Esophagus muscularis mucosa (tissue), 4 donors: Measurements from ENCODE around the gene GAS7. TPM values are rescaled to one million over a fixed set of nuclear protein-coding genes. Genes with fewer than 3 reads are reported as not detected.

ENCODE experiments used
- DNase-seq: peaks from one replicate; pipeline ENCODE4 v3.0.0-alpha.2; 2017; ENCODE audit errors: extremely low spot score
- H3K27ac ChIP-seq, 4 donors: fragments of 200-600 bp; sonication (generic); replicated peaks in 1 of 4; 1 replicate in 3 of 4; 2 replicates in 1 of 4; pipeline ENCODE4 v1.5.1; 2016 to 2019; ENCODE audit warnings: mild to moderate bottlenecking in 1 of 4
- H3K27me3 ChIP-seq, 4 donors: fragments of 200-600 bp; sonication (generic); one replicate each; pipeline versions ENCODE4 v1.5.1 to v1.6.0; 2016 to 2019
- H3K36me3 ChIP-seq, 4 donors: fragments of 200-600 bp; sonication (generic); one replicate each; pipeline ENCODE4 v1.5.1; 2016 to 2019
- H3K4me1 ChIP-seq, 4 donors: fragments of 200-600 bp; sonication (generic); one replicate each; pipeline ENCODE4 v1.5.1; 2016 to 2019
- H3K4me3 ChIP-seq, 4 donors: fragments of 200-600 bp; sonication (generic); 1 replicate in 2 of 4; 2 replicates in 2 of 4; pipeline ENCODE4 v1.5.1; 2016 to 2019; ENCODE audit warnings: mild to moderate bottlenecking in 4 of 4, moderate library complexity in 1 of 4
- H3K9me3 ChIP-seq, 4 donors: fragments of 200-600 bp; sonication (generic); 1 replicate in 3 of 4; 2 replicates in 1 of 4; pipeline ENCODE4 v1.5.1; 2016 to 2019
- EP300 ChIP-seq: sonication (generic); formaldehyde crosslinking; IDR thresholded peaks from one replicate; pipeline ENCODE4 v1.6.1; 2017; ENCODE audit warnings: antibody characterized with exemption
- POLR2A ChIP-seq: fragments of 450-650 bp; IDR thresholded peaks from one replicate; pipeline ENCODE4 v1.6.1; 2017; ENCODE audit warnings: antibody characterized with exemption, moderate library complexity, mild to moderate bottlenecking, low read depth
- POLR2AphosphoS5 ChIP-seq, 2 donors: sonication (generic); formaldehyde crosslinking; IDR thresholded peaks; one replicate each; pipeline ENCODE4 v1.6.1; 2017; ENCODE audit warnings: antibody characterized with exemption in 2 of 2
- WGBS: methylation state at CpG from one replicate; pipeline ENCODE4 v1.1.5; 2018; 5-methylcytosine and 5-hydroxymethylcytosine counted together
- intact Hi-C: fragments of 100-400 bp; cut with DNase I; formaldehyde crosslinking; loops from one replicate; pipeline ENCODE4 v1.15.1; 2023
- total RNA-seq, 4 donors: library from RNA; depleted of rRNA; stranded (reverse); fragments of >200 nt; gene quantifications; one replicate each; pipeline versions ENCODE4 v1.1.0 to v1.2.1, GENCODE V29; 2016
- TF ChIP-seq, protein P1 (sequence below), 3 experiments: fragments of 200-600 bp in 2 of 3; fragments of 450-650 bp in 1 of 3; sonication (generic) in 2 of 3; IDR thresholded peaks; one replicate each; pipeline ENCODE4 v1.5.1; 2017 to 2019; ENCODE audit warnings: antibody characterized with exemption in 3 of 3, mild to moderate bottlenecking in 2 of 3, moderate library complexity in 1 of 3

GAS7 gene
- total RNA-seq, 4 donors from 2014 or later = 77.3 to 124 (median 86.7) TPM

DNA sequence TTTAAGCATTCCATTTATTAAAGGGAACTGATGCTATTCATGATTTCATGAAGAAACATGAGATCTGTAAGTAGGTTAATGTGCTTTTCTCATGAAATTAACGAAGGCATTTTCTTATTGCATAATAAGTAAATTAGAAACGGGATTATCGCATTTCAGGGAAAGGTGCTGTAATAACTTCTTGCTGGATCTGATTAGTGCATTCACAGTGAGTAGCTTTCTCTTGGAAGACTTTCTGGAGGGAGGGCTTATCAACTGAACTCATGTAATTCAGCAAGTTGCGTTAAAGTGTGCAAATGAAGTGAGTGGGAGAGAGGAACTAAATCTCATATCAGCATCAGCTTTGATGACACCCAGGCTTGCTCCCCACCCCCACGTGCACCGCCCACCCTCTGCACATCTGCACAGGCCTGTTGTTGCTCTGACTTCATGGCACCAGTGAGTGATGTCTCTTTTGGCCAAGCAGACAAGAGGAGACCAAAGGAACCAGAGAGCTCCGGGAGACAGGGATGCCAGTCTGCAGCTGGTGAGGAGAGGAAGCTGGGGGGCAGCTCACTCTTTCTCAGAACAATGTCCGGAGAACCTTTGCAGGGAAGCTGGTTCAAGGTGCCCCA lies 26.3 kb upstream of the GAS7 start:
- no peaks in the 10 kb centered on the region for H3K36me3 ChIP-seq

DNA sequence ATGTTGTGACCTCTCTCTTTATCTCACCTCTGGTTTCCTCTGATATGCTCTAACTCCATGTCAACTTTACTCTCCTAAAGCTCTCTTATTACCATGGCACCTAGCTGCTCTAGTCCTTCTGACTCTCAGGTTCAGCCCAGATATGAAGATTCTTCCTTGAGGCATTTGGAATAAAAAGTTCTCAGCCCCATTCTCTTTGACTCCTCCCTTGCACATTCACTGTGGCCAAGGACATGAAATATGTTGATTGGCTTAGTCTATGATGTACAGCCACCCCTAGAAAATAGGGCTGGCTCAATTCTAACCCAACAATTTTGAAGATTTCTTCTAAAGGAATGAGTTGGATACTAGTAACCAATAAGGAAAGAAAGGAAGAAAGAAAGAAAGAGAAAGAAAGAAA lies 20.8 kb upstream of the GAS7 start:
- intact Hi-C loops = no loop called here
- no peak for TF ChIP-seq POLR2AphosphoS5 (IDR thresholded peaks at IDR 0.05)
- no peak for TF ChIP-seq EP300
- TF ChIP-seq POLR2A = no peak
- TF ChIP-seq, protein P1, sequence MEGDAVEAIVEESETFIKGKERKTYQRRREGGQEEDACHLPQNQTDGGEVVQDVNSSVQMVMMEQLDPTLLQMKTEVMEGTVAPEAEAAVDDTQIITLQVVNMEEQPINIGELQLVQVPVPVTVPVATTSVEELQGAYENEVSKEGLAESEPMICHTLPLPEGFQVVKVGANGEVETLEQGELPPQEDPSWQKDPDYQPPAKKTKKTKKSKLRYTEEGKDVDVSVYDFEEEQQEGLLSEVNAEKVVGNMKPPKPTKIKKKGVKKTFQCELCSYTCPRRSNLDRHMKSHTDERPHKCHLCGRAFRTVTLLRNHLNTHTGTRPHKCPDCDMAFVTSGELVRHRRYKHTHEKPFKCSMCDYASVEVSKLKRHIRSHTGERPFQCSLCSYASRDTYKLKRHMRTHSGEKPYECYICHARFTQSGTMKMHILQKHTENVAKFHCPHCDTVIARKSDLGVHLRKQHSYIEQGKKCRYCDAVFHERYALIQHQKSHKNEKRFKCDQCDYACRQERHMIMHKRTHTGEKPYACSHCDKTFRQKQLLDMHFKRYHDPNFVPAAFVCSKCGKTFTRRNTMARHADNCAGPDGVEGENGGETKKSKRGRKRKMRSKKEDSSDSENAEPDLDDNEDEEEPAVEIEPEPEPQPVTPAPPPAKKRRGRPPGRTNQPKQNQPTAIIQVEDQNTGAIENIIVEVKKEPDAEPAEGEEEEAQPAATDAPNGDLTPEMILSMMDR (IDR thresholded peaks at IDR 0.05) = no peak
- Histone ChIP-seq H3K27ac (no peak overlapping the region), H3K9me3 (peaks cover 0 to 11% (median 4%) of the 10 kb centered on the region in 4 donors), H3K4me1 (no peaks in the 10 kb centered on the region), H3K4me3 (no peak overlapping the region), H3K27me3 (no peaks in the 10 kb centered on the region), H3K36me3 (no peaks in the 10 kb centered on the region)
- no peak for DNase-seq

More for the DNA sequence above, 26.3 kb upstream of the GAS7 start:
- WGBS = 73% methylated on average over 8 of the region's 8 CpGs
- Histone ChIP-seq H3K4me3 (no peak overlapping the region), H3K9me3 (peaks cover 0 to 8% (median 2%) of the 10 kb centered on the region in 4 donors), H3K4me1 (no peaks in the 10 kb centered on the region), H3K27me3 (no peaks in the 10 kb centered on the region), H3K27ac (no peak overlapping the region)
- no peak for TF ChIP-seq POLR2AphosphoS5 (IDR thresholded peaks at IDR 0.05)
- TF ChIP-seq, protein P1 (IDR thresholded peaks at IDR 0.05) = no peak
- TF ChIP-seq POLR2A = no peak
- TF ChIP-seq EP300 = no peak
- no peak for DNase-seq
- intact Hi-C loops = loop anchor here (1.0 to 10.0 kb wide), 2 partner anchors 259 to 300 kb away; no protein-coding TSS in a partner anchor

DNA sequence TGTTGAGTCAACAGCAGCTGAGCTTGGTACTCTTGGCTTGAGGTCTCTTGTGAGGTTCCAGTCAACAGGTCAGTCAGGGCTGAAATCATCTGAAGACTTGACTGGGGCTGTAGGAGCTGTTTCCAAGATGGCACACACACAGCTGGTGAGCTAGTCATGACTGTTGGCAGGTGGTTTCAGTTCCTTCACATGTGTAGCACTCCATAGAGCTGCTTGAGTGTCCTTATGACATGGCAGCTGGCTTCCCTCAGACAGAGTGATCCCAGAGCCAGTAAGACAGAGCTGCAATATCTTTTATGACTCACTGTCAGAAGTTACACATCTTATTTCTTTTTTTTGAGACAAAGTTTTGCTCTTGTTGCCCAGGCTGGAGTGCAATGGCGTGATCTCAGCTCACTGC lies 19.5 kb upstream of the GAS7 start:
- DNase-seq = no peak
- 75% methylated on average over 1 of the region's 1 CpG for WGBS
- no peaks in the 10 kb centered on the region for H3K27me3 ChIP-seq
- H3K36me3 ChIP-seq = no peaks in the 10 kb centered on the region
- TF ChIP-seq POLR2AphosphoS5 (IDR thresholded peaks at IDR 0.05) (peak in 1 of 2 donors; percentile 45), EP300 (no peak)
- no peaks in the 10 kb centered on the region for H3K4me1 ChIP-seq
- H3K27ac ChIP-seq = no peak overlapping the region
- intact Hi-C loops = no loop called here
- no peak overlapping the region for H3K4me3 ChIP-seq
- H3K9me3 ChIP-seq = peaks cover 0 to 8% (median 3%) of the 10 kb centered on the region in 4 donors

DNA sequence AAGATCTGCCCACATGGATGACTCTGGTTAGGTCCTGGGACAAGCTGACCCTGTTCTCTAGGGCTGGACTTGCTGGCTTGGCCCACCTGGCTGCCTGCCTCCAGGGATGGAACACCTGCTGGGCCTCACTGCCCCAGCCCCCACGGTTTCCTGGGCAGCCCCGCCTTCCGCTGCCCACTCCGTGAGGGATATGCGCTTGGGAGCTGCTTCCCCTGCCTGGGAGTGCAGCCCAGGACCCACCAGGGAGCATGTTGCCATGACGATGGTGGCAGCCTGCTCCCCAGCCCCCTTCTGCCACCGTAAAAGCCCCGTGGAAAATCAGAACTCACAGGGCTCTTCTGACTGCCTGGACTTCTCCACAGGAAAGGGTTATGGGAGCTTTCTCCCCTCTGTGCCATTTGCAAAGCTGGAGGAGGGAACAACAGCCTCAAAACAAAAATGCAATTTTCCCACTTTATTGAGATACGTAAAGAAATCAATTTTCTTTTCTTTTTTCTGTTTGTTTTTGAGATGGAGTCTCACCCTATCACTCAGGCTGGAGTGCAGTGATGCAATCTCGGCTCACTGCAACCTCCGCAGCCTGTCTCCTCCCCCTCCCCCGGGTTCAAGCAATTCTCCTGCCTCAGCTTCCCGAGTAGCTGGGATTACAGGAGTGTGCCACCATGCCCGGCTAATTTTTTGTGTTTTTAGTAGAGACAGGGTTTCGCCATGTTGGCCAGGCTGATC lies 18.0 kb upstream of the GAS7 start:
- TF ChIP-seq POLR2A = no peak
- TF ChIP-seq POLR2AphosphoS5 (IDR thresholded peaks at IDR 0.05) = no peak
- TF ChIP-seq EP300 = no peak
- TF ChIP-seq, protein P1 (IDR thresholded peaks at IDR 0.05) = no peak
- intact Hi-C loops = no loop called here
- H3K4me1 ChIP-seq = no peaks in the 10 kb centered on the region
- H3K4me3 ChIP-seq = no peak overlapping the region
- peaks cover 0 to 4% (median 2%) of the 10 kb centered on the region in 4 donors for H3K9me3 ChIP-seq
- no peaks in the 10 kb centered on the region for H3K36me3 ChIP-seq
- no peaks in the 10 kb centered on the region for H3K27me3 ChIP-seq
- WGBS = 51% methylated on average over 9 of the region's 15 CpGs
- no peak for DNase-seq
- H3K27ac ChIP-seq = no peak overlapping the region

DNA sequence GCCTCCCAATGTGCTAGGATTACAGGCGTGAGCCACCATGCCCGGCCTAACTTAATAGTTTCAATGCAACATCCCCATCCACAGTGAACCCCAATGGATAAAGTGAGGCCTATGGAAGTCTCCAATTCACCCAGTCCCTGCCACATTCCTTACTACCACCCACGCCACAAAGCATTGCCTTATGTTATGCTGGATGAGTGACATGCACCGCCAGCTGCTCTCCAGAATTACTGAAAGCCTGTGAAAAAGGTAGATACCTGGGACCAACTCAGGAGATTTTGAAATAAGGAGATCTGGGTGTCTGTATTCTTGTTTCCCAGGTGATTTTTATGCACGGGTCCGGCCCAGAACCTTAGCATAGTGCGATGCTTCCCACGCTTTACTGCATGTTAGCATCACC lies 16.9 kb upstream of the GAS7 start:
- no peak overlapping the region for H3K4me3 ChIP-seq
- no peaks in the 10 kb centered on the region for H3K27me3 ChIP-seq
- peaks cover 0 to 7% (median 6%) of the 10 kb centered on the region in 4 donors for H3K4me1 ChIP-seq
- H3K36me3 ChIP-seq = no peaks in the 10 kb centered on the region
- DNase-seq = no peak
- H3K27ac ChIP-seq = no peak overlapping the region
- WGBS = 97% methylated on average over 8 of the region's 8 CpGs
- TF ChIP-seq, protein P1 (IDR thresholded peaks at IDR 0.05) = no peak
- TF ChIP-seq POLR2AphosphoS5 (IDR thresholded peaks at IDR 0.05) (no peak), EP300 (no peak), POLR2A (no peak)
- intact Hi-C loops = no loop called here
- H3K9me3 ChIP-seq = peaks cover 0 to 4% (median 2%) of the 10 kb centered on the region in 4 donors
